Gastroesophageal sphincter (tissue), 3 donors: ENCODE data around the gene STAC2.

Experiments used
- POLR2A ChIP-seq, 2 donors: fragments of 450-650 bp; IDR thresholded peaks; one replicate each; pipeline ENCODE4 v1.6.1; 2017; ENCODE audit warnings: antibody characterized with exemption in 2 of 2, mild to moderate bottlenecking in 2 of 2, moderate library complexity in 1 of 2
- TF ChIP-seq, protein P1 (sequence below), 4 experiments: fragments of 200-600 bp in 2 of 4; fragments of 450-650 bp in 2 of 4; sonication (generic) in 1 of 4; IDR thresholded peaks; one replicate each; pipeline ENCODE4 v1.5.1; 2017 to 2019; ENCODE audit warnings: antibody characterized with exemption in 4 of 4, mild to moderate bottlenecking in 2 of 4, moderate library complexity in 2 of 4

DNA sequence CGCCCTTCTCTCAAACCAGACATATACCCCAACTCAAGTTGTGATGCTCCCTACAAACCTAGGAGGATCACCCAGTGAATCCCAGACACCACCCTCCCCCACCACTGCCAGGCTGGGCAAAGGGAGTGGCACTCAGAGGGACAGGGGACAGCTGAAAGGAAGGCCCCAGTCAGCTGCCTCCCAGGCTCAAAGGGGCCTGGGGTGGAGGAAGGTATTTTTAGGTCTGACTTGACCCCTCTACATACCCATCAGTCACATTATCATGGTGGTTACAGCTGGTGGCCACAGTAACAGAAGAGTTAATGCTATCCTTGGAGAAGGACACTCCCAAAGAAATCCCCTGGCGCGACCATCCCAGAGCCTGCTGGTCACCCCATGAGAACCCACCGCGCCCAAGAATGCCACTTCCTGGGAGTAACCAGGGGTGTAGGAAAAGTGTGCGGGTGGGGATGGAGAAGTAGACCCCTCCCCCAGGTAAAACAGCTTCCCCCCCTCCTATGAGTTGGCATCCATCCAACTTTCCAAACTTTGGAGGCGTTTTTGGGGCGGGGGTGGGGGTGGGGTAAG, 29.4 kb downstream of the STAC2 start:
- TF ChIP-seq, protein P1, sequence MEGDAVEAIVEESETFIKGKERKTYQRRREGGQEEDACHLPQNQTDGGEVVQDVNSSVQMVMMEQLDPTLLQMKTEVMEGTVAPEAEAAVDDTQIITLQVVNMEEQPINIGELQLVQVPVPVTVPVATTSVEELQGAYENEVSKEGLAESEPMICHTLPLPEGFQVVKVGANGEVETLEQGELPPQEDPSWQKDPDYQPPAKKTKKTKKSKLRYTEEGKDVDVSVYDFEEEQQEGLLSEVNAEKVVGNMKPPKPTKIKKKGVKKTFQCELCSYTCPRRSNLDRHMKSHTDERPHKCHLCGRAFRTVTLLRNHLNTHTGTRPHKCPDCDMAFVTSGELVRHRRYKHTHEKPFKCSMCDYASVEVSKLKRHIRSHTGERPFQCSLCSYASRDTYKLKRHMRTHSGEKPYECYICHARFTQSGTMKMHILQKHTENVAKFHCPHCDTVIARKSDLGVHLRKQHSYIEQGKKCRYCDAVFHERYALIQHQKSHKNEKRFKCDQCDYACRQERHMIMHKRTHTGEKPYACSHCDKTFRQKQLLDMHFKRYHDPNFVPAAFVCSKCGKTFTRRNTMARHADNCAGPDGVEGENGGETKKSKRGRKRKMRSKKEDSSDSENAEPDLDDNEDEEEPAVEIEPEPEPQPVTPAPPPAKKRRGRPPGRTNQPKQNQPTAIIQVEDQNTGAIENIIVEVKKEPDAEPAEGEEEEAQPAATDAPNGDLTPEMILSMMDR (IDR thresholded peaks at IDR 0.05) = no peak
- no peak for TF ChIP-seq POLR2A (IDR thresholded peaks at IDR 0.05)
